Keratinocyte (primary cell): ENCODE data around the gene TMOD3. TPM values are rescaled to one million over a fixed set of nuclear protein-coding genes. Genes with fewer than 3 reads are reported as not detected.

Source experiments
- DNase-seq: peaks from one replicate; pipeline ENCODE4 v3.0.0-alpha.2; 2011; ENCODE audit warnings: low read depth, missing footprints, low spot score
- FAIRE-seq: peaks from 2 replicates; lab custom pipeline; 2011; peaks lifted over from hg19 to GRCh38; lab: Jason Lieb, UNC
- H2AFZ ChIP-seq: 2 replicates; pipeline ENCODE4 v1.6.0; 2012; ENCODE audit warnings: low read length, control low read depth, inconsistent platforms; ENCODE audit not compliant: control insufficient read depth
- H3K27ac ChIP-seq: 2 replicates; pipeline ENCODE4 v1.5.1; 2011; ENCODE audit warnings: low read length; ENCODE audit not compliant: control insufficient read depth, insufficient read depth
- H3K27me3 ChIP-seq: 3 replicates; pipeline ENCODE4 v1.6.0; 2011; ENCODE audit warnings: low read length; ENCODE audit not compliant: control insufficient read depth, insufficient read depth; ENCODE audit errors: extremely low read depth
- H3K36me3 ChIP-seq, 2 experiments: 2 replicates in 1 of 2; 3 replicates in 1 of 2; pipeline ENCODE4 v1.5.1; 2011; ENCODE audit warnings: low read length in 2 of 2, mild to moderate bottlenecking in 1 of 2; ENCODE audit not compliant: control insufficient read depth in 2 of 2, insufficient read depth in 2 of 2; ENCODE audit errors: extremely low read depth in 1 of 2
- H3K4me1 ChIP-seq: 3 replicates; pipeline ENCODE4 v1.5.1; 2011; ENCODE audit warnings: low read length; ENCODE audit not compliant: control insufficient read depth, insufficient read depth; ENCODE audit errors: extremely low read depth
- H3K4me2 ChIP-seq: 3 replicates; pipeline ENCODE4 v1.6.0; 2011; ENCODE audit warnings: low read depth, low read length; ENCODE audit not compliant: control insufficient read depth, insufficient read depth; ENCODE audit errors: extremely low read depth
- H3K4me3 ChIP-seq, 3 experiments: fragments of 200-600 bp in 1 of 3; sonication (generic) in 1 of 3; 2 replicates in 2 of 3; 3 replicates in 1 of 3; pipeline ENCODE4 v1.5.1; 2011 to 2016; ENCODE audit warnings: low read length in 3 of 3, mild to moderate bottlenecking in 3 of 3, control low read depth in 2 of 3, inconsistent platforms in 1 of 3, low read depth in 1 of 3, mixed read lengths in 1 of 3, mixed run types in 1 of 3, moderate library complexity in 1 of 3; ENCODE audit not compliant: control insufficient read depth in 2 of 3, insufficient read depth in 2 of 3; ENCODE audit errors: extremely low read depth in 1 of 3
- H3K79me2 ChIP-seq: 2 replicates; pipeline ENCODE4 v1.6.0; 2012; ENCODE audit warnings: low read length; ENCODE audit not compliant: control insufficient read depth, insufficient read depth
- H3K9ac ChIP-seq: 3 replicates; pipeline ENCODE4 v1.6.0; 2011; ENCODE audit warnings: low read length; ENCODE audit not compliant: control insufficient read depth, insufficient read depth; ENCODE audit errors: extremely low read depth
- H3K9me1 ChIP-seq: 3 replicates; pipeline ENCODE4 v1.6.0; 2011; ENCODE audit warnings: low read length; ENCODE audit not compliant: control insufficient read depth, insufficient read depth; ENCODE audit errors: extremely low read depth
- H3K9me3 ChIP-seq: 2 replicates; pipeline ENCODE4 v1.5.1; 2012; ENCODE audit warnings: low read depth, low read length; ENCODE audit not compliant: control insufficient read depth
- H4K20me1 ChIP-seq: 3 replicates; pipeline ENCODE4 v1.6.0; 2011; ENCODE audit warnings: low read length; ENCODE audit not compliant: control insufficient read depth, insufficient read depth; ENCODE audit errors: extremely low read depth
- EZH2 ChIP-seq: IDR thresholded peaks from one replicate; pipeline ENCODE4 v1.6.1; 2012; ENCODE audit warnings: inconsistent platforms, mild to moderate bottlenecking, low read length, moderate library complexity
- dilution Hi-C: fragments of 300-500 bp; cut with MboI; formaldehyde crosslinking; loops from one replicate; pipeline ENCODE4 v1.7.0; 2020; ENCODE audit warnings: low sequenced_read_pairs; ENCODE audit not compliant: extremely low pct_ligation_motif_present
- polyA plus RNA-seq, 5 experiments: library from polyadenylated mRNA; depleted of rRNA in 3 of 5; stranded (reverse) in 3 of 5; stranded (forward) in 1 of 5; unstranded in 1 of 5; fragments of >200 nt; gene quantifications; 1 replicate in 1 of 5; 2 replicates in 3 of 5; 3 replicates in 1 of 5; pipeline versions ENCODE4 v1.2.1 to v1.2.3, GENCODE V29; 2011 to 2012; ENCODE audit warnings: missing spikeins in 2 of 5, low read depth in 1 of 5, low replicate concordance in 1 of 5
- TF ChIP-seq, protein P1 (sequence below), 3 experiments: IDR thresholded peaks in 1 of 3; conservative IDR thresholded peaks in 1 of 3; optimal IDR thresholded peaks in 1 of 3; 2 replicates in 2 of 3; 3 replicates in 1 of 3; pipeline versions ENCODE3 to v1.5.1; 2011; ENCODE audit warnings: low read length in 3 of 3, mild to moderate bottlenecking in 3 of 3, moderate library complexity in 2 of 3, control low read depth in 1 of 3, inconsistent platforms in 1 of 3; ENCODE audit not compliant: insufficient read depth in 2 of 3; ENCODE audit errors: extremely low read depth in 1 of 3

TMOD3 gene
- polyA plus RNA-seq, 1 donor (not counting 4 experiments of a cell fraction or from before 2014, with no cell fraction given), result 100 TPM

DNA sequence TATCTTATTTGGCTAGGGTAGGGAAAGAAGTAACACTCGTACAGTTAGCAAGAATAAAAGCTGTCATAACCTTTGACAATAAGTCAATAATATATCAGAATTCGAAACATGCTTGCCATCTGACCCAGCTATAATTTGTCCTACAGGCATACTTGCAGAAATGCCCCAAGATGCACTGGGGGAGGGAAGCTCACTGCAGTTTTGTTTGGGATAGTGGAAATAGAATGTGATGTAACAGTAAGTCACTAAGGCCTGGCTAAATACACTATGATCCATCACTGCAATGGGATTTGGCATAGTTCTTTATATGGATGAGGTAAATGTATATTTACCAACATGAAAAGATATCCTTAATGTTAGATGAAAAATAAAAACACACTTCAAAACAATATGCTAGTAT is 25.5 kb upstream of the TMOD3 start:
- peaks cover 2% of the 10 kb centered on the region for H3K4me1 ChIP-seq
- H3K36me3 ChIP-seq, result peaks cover 0 to 2% of the 10 kb centered on the region in 2 experiments
- no peak overlapping the region for H3K9ac ChIP-seq
- H3K9me1 ChIP-seq, result no peaks in the 10 kb centered on the region
- H3K79me2 ChIP-seq, result no peaks in the 10 kb centered on the region
- FAIRE-seq (no peak), DNase-seq (no peak)
- H3K27me3 ChIP-seq, result no peaks in the 10 kb centered on the region
- no peaks in the 10 kb centered on the region for H3K9me3 ChIP-seq
- no peak overlapping the region for H3K4me2 ChIP-seq
- dilution Hi-C loops, result no loop called here
- no peak for TF ChIP-seq EZH2
- TF ChIP-seq, protein P1, sequence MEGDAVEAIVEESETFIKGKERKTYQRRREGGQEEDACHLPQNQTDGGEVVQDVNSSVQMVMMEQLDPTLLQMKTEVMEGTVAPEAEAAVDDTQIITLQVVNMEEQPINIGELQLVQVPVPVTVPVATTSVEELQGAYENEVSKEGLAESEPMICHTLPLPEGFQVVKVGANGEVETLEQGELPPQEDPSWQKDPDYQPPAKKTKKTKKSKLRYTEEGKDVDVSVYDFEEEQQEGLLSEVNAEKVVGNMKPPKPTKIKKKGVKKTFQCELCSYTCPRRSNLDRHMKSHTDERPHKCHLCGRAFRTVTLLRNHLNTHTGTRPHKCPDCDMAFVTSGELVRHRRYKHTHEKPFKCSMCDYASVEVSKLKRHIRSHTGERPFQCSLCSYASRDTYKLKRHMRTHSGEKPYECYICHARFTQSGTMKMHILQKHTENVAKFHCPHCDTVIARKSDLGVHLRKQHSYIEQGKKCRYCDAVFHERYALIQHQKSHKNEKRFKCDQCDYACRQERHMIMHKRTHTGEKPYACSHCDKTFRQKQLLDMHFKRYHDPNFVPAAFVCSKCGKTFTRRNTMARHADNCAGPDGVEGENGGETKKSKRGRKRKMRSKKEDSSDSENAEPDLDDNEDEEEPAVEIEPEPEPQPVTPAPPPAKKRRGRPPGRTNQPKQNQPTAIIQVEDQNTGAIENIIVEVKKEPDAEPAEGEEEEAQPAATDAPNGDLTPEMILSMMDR (optimal IDR thresholded peaks at IDR 0.05 in 1 of 3, IDR thresholded peaks at IDR 0.05 in 1 of 3, conservative IDR thresholded peaks at IDR 0.05 in 1 of 3; ENCODE audit: extremely low read depth in 1 of 3, insufficient read depth in 2 of 3, low read length in 3 of 3), result no peak
- no peaks in the 10 kb centered on the region for H4K20me1 ChIP-seq
- H2AFZ ChIP-seq, result no peak overlapping the region
- no peak overlapping the region for H3K4me3 ChIP-seq
- H3K27ac ChIP-seq, result no peak overlapping the region

DNA sequence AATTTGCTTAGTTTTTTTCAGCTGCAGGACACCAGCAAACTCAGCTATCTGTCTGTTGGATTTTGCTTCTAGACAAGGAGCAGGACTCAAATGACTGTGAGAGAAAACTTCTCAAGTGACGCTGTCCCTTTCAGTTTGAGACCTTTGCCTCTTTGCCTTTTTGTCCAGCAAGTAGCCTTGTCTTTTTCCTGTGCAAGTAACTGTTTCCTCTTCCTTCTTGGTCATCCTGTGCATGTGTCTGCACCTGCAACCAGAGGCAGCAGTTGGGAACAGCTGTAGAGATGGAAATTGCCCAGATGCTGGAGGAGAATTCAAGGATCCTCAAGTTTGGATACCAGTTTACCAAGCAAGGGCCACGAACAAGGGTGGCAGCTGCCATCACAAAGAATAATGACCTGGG is 23.3 kb upstream of the TMOD3 start:
- Histone ChIP-seq H2AFZ (no peak overlapping the region), H3K27me3 (no peaks in the 10 kb centered on the region), H3K9me3 (no peaks in the 10 kb centered on the region), H3K9me1 (no peaks in the 10 kb centered on the region), H3K36me3 (peaks cover 0 to 2% of the 10 kb centered on the region in 2 experiments), H3K9ac (no peak overlapping the region), H3K4me2 (no peak overlapping the region), H3K4me3 (no peak overlapping the region), H4K20me1 (no peaks in the 10 kb centered on the region), H3K4me1 (no peaks in the 10 kb centered on the region), H3K27ac (no peak overlapping the region), H3K79me2 (no peaks in the 10 kb centered on the region)
- dilution Hi-C loops, result no loop called here
- DNase-seq (no peak), FAIRE-seq (peak; percentile 26)
- no peak for TF ChIP-seq EZH2
- TF ChIP-seq, protein P1 (optimal IDR thresholded peaks at IDR 0.05 in 1 of 3, IDR thresholded peaks at IDR 0.05 in 1 of 3, conservative IDR thresholded peaks at IDR 0.05 in 1 of 3; ENCODE audit: extremely low read depth in 1 of 3, insufficient read depth in 2 of 3, low read length in 3 of 3), result no peak
